Stimulated activated CD4-positive, alpha-beta T cell treated with anti-CD3 and anti-CD28 coated beads, Interleukin-4, amount 100 ng/mL, for 24 hours (primary cell): ENCODE results near the gene TRIB2.

Source experiments
- DNase-seq: peaks from one replicate; pipeline ENCODE4 v3.0.0-alpha.2; 2020

The TRIB2 gene

DNA sequence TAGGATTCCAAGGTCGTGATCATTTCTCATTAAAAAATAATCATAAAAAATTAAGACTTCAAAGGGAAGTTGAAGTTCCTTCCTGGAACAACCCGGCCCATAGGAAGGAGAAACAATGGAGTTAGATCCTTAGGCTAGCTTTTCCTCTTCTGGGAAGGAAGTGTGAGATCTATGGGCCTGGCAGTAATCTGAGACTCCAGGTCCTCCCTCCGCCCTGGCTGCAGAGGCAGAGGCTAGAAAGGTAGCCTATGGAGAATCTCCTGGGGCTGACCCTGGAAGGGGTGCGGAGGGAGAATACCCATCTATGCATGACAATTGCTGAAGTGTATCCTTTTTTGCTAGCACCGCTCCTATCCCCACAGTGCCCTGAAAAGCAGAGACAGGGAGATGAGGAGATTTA lies 37.9 kb downstream of the TRIB2 start:
- DNase-seq, result no peak

DNA sequence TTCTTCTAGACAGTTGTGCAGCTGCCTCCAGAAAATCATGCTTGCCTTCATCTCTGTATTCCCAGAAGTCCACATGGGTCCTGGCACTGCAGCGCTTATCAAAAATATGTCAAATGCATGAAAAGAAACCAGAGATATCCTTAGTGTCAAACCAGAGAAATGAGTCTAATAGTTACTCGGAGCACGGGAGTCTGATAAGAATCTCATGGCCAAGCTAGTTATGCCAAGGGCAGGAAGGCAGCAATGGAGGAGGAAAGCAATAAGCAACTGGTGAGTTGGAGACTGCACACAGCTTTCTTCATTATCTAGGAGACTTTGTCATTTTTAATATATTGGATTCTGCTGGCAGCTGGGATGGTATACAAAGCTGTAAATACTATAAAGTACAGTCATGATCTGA lies 38.6 kb downstream of the TRIB2 start:
- DNase-seq, result no peak

DNA sequence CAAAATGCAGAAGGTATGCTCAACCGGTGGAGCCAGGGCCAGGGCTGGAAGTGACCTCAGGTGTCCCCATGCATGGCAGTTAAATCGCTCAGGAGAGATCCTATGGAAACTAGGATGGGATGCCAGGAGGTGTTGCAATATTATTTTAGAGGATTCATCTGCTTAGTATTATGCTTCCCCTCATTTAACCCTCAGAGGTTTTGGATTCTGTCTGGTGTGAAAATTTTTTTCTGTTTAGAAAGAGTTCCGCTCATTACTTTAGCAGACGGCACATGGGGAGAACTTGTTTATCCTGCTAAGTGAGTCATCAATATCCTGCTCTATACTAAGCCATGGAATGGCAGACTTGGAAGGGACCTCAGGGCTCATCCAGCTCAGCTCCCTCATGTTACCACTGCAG lies 42.5 kb downstream of the TRIB2 start:
- no peak for DNase-seq

DNA sequence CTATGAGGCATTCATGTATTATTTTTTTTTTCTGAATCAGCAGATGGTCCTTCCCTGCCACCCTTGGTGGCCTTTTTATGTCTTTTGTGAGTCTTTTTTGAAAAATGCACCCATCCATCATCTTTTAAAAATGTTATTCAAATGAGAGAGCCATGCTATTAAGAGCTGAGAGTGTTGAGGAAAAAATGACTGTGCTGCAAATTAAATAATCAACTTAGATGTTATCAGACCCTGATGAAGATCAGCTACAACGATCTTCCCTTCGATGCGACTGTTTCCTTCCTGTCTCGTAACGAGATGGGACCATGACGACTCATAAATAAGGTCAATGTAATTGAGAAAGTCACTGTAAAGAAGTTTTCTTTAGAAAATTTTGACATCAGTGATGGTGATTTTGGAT lies 44.4 kb downstream of the TRIB2 start:
- DNase-seq, result no peak

- DNase-seq, result no peak
Measured at GRCh38 chr2:12762337-12762736, 45.6 kb downstream of the TRIB2 start.

- DNase-seq, result no peak
Measured at GRCh38 chr2:12762976-12763375, 46.2 kb downstream of the TRIB2 start.

DNA sequence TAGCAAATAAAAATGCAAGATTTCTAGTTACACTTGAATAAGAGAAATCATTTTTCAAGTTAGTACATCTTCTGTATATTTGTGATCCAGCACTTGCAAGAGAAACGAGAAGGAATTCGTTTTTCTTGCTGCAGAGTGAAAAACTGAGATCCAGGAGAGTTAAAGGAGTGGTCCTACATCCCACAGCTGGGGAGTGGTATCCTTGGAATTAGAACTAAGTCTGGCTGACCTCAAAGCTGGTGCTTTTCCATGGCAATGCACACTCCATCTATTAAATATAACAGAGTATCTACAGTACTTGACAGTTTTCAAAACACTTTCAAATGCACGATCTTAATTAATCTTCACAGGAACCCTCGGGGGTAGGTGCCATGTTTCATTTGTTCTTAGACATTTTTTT lies 46.8 kb downstream of the TRIB2 start:
- DNase-seq, result no peak

GRCh38 chr2:12764075-12764730 lies 47.5 kb downstream of the TRIB2 start:
- DNase-seq, result no peak

GRCh38 chr2:12764849-12765605 lies 48.3 kb downstream of the TRIB2 start:
- no peak for DNase-seq

DNA sequence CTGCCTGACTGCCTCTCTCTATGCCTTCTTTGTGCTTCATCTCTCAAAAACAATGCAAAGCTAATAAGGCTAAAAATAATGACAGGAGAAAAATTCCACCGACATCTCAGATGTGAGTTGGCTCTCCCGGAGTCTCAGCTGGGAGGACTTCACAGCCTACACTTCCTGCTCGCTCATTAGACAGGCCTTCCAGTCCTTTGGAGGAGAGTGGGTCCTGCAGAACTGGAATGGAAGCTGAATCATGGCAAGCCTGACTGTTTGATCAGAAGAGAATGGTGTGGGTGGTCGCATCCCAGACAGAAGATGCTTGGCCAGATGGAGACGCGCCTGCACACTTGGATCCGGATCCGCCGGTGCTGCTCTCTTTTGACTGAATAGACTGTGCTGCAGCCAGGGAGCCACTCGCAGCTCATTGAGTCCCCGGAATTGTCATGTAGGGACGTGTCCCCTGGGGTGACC lies 49.7 kb downstream of the TRIB2 start:
- no peak for DNase-seq

GRCh38 chr2:12767541-12767940 lies 50.8 kb downstream of the TRIB2 start:
- DNase-seq, result no peak

GRCh38 chr2:12767996-12768624 lies 51.4 kb downstream of the TRIB2 start:
- DNase-seq, result no peak

DNA sequence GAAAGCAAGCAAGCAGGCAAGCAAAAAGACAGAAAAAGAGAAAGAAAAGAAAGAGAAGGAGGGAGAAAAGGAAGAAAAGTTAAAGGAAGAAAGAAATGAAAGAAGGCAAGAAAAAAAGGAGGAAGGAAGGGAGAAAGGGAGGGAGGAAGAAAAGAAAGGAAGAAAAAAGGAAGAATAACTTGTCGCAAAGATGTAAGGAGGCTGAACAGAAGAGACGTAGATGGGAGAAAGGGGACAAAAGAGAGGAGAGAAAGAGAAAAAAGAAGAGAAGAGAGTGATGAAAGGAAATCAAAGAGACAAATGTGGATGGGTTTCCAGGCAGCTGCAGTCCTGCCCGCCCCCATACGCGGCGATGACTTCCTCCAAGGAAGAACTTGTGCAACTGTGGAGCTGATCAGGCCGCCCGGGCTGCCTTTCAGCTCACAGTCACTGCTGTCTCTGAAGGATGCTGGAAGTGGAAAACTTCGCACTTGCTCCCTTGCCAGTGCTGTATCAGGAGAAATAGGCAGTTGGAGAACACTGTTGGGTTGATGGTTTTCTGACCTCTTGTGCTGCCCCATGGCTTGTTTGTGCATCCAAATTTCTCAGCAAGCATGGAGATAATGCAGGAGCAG lies 52.9 kb downstream of the TRIB2 start:
- DNase-seq, result no peak

DNA sequence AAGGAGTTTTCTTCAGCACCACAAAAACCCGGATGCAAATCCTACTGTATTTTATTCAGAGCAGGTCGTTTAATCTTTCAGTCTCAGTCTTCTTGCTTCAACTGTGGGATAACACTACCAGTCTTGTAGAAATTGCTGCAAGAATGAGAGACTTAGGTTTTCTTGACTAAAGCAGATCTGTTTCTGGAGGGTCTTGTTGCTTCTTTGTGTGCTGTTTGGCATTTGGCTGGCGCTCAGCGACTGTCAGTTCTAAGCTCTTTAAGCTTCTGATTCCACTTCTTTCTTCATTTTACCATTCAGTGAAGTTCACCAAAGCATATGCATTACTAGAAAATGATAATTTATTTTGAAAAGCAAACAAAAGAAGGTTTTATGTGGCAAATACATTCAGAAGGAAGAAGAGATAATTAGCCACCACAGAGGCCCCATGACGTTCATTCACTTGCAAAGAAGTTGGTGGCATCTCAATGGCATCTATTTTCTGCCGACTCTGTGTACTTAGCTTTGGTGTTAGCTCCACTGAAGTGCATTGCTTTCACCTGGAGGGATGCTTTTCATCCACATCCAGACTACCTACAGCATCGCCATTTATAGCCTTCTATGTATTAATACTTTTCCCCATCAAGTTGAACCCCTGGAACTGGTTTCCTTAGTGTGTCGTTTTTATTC lies 53.7 kb downstream of the TRIB2 start:
- DNase-seq, result no peak

DNA sequence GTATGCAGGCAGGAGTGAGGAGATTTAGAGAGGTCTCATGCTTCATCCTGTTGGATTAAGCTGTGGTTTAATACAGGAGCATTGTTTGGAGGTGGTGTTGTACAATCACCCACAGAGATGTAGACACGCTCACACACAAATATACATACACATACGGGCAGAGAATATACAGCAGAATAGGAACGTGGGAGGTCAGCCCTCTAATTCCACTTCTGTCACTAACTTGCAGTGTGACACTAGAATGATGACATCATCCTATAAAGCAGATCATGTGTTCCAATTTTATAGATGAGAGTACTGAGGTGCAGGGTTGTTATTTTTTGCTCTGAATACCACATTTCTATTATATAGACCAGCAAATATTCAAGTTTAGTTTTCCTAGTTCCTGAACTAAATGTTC lies 54.4 kb downstream of the TRIB2 start:
- no peak for DNase-seq

- DNase-seq, result no peak
Measured at GRCh38 chr2:12773586-12774394, 57.1 kb downstream of the TRIB2 start.

- DNase-seq, result no peak
Measured at GRCh38 chr2:12774395-12774727, 57.6 kb downstream of the TRIB2 start.

DNA sequence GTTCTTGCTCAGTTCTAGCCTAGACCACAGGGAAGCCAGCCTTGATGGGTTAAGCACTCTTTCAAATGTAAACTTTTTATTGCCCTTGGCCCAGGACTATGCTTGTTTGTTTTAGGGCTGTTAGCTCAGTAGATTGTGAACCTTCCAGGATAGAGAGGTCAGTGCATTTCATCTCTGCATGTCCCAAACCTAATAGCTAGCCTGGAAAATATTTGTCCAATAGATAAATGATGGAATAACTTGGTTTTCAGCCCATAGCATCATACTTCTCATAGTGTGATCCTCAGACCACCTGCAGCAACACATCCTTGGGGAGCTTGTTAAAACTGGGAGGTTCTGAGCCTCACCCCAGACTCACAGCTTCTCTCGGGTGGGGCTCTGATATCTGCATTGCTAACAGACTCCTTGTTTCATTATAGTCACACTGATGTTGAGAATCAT lies 59.8 kb downstream of the TRIB2 start:
- no peak for DNase-seq

GRCh38 chr2:12778369-12778768 lies 61.6 kb downstream of the TRIB2 start:
- DNase-seq, result no peak

DNA sequence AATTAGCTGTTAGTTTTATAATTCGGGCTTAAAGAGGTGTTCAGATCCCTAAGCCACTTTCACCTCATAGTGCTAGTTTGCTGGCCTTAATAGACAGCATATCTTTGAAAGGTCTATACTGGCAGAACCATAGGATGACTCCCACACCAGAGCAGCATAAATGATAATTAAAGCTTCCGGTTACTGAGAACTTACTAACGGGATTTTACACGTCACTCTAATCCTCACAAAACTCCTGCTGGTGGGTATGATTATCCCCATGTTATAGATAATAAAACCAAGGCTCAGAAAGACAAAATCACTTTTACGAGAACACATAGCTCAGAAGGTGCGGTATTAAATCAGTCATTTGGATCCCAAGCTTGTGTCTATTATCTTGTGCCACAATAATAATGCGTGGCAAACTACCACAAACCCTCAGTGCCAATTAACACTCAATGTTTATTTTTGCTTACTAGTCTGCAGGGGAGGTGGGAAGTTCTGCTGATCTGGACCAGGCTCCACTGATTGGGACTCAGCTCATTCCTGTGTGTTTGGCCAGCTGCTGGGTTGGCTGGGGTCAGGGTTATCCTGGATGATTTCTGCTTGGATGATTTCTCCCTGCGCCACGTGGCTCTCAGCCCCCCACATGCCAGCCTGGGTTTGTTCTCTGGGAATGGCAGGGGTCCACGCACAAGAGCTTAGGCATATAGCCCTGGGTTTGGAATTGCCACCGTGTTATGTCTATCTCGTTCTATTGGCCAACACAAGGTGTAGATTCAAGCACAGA lies 62.3 kb downstream of the TRIB2 start:
- no peak for DNase-seq

- DNase-seq, result no peak
Measured at GRCh38 chr2:12781329-12781728, 64.6 kb downstream of the TRIB2 start.
